H1 (cell line): Measurements from ENCODE around the gene LRP8. TPM values are rescaled to one million over a fixed set of nuclear protein-coding genes. Genes with fewer than 3 reads are reported as not detected.

Experiments
- ATF3 ChIP-seq: IDR thresholded peaks from 2 replicates; pipeline ENCODE4 v1.6.1; 2011; ENCODE audit warnings: low read depth, mild to moderate bottlenecking, low read length; ENCODE audit not compliant: insufficient read depth
- CHD7 ChIP-seq: fragments of 300-600 bp; sonication (generic); IDR thresholded peaks from 2 replicates; pipeline ENCODE4 v1.7.1; 2012; ENCODE audit warnings: low read length, moderate library complexity, mild to moderate bottlenecking, inconsistent platforms; ENCODE audit not compliant: insufficient replicate concordance
- CTCF ChIP-seq, 3 experiments: IDR thresholded peaks; 1 replicate in 2 of 3; 2 replicates in 1 of 3; pipeline versions ENCODE4 v1.5.1 to v1.6.1; 2011; ENCODE audit warnings: low read length in 3 of 3, mild to moderate bottlenecking in 3 of 3, inconsistent platforms in 2 of 3, low read depth in 1 of 3, moderate library complexity in 1 of 3; ENCODE audit not compliant: insufficient read depth in 1 of 3; ENCODE audit errors: control extremely low read depth in 1 of 3
- EGR1 ChIP-seq: IDR thresholded peaks from 2 replicates; pipeline ENCODE4 v1.6.1; 2011; ENCODE audit warnings: low read depth, low read length, borderline replicate concordance
- JUN ChIP-seq: IDR thresholded peaks from 2 replicates; pipeline ENCODE4 v1.6.1; 2011; ENCODE audit warnings: low read depth, mild to moderate bottlenecking, improper control_type of control experiment, low read length
- JUND ChIP-seq: IDR thresholded peaks from 2 replicates; pipeline ENCODE4 v1.6.1; 2011; ENCODE audit warnings: mild to moderate bottlenecking, improper control_type of control experiment, low read length
- MAX ChIP-seq: IDR thresholded peaks from 2 replicates; pipeline ENCODE4 v1.6.1; 2012; ENCODE audit warnings: inconsistent platforms
- polyA plus RNA-seq, 7 experiments: library from polyadenylated mRNA; depleted of rRNA in 3 of 7; stranded (reverse) in 5 of 7; unstranded in 2 of 7; fragments of >200 nt in 5 of 7; fragments of 200-250 nt in 2 of 7; gene quantifications; 1 replicate in 5 of 7; 2 replicates in 1 of 7; 4 replicates in 1 of 7; pipeline versions ENCODE4 v1.2.1 to v1.2.3, GENCODE V29; 2011 to 2013; ENCODE audit warnings: missing spikeins in 2 of 7, mixed read lengths in 2 of 7
- total RNA-seq: library from RNA; stranded (reverse); fragmentation: NEBNext Ultra II Directional; extraction: Animal tissue kit (Norgen Biotek cat#: 25700); gene quantifications from 2 replicates; pipeline ENCODE4 v1.2.1, GENCODE V29; 2021

LRP8 gene
- total and polyA plus RNA-seq, 2 of the 8 experiments (the other 6 are each of a cell fraction or from before 2014, with no cell fraction given) = 63.2 to 66.4 TPM

GRCh38 chr1:53324728-53325297, 3.1 kb downstream of the LRP8 start (continued):
- TF ChIP-seq CTCF (IDR thresholded peaks at IDR 0.05; ENCODE audit: control extremely low read depth in 1 of 3, insufficient read depth in 1 of 3, low read depth in 1 of 3, low read length in 3 of 3) (no peak), MAX (no peak), JUN (no peak), EGR1 (no peak), JUND (no peak), CHD7 (no peak), ATF3 (no peak)
